IMR-90 (cell line): ENCODE results near the gene LRRC8E. TPM values are rescaled to one million over a fixed set of nuclear protein-coding genes. Genes with fewer than 3 reads are reported as not detected.
A peak's percentile ranks its signal among the peaks of the same experiment; 100 is the strongest.

Experiments used
- ATAC-seq: fragments of 200-7000 bp; cut with Tn5 transposase; 2 replicates; pipeline ENCODE4 v1.9.1; 2020; ENCODE audit warnings: low read depth, mild to moderate bottlenecking, moderate library complexity
- BruUV-seq: library from RNA; stranded (reverse); fragments of 400-500 nt; replicated peaks from 2 replicates; lab custom pipeline; 2021; lab: Mats Ljungman, UMichigan
- CTCF ChIA-PET: fragments of 300-600 bp; formaldehyde crosslinking; extraction: SDS; loops from one replicate; lab custom pipeline; 2021; ENCODE audit warnings: antibody characterized with exemption; lab: Yijun Ruan, JAX
- POLR2A ChIA-PET: fragments of 300-600 bp; sonication (Branson Sonifier 250); formaldehyde crosslinking; loops from one replicate; lab custom pipeline; 2022; ENCODE audit warnings: antibody characterized with exemption; ENCODE audit not compliant: unreplicated experiment; lab: Charles Lee
- DNase-seq: peaks from one replicate; pipeline ENCODE4 v3.0.0; 2013
- H2AFZ ChIP-seq: replicated peaks from 2 replicates; pipeline ENCODE3; 2013; ENCODE audit warnings: low read length, mild to moderate bottlenecking; ENCODE audit not compliant: poor library complexity
- H2AK5ac ChIP-seq: 2 replicates; pipeline ENCODE4 v1.6.1; 2013; ENCODE audit warnings: low read depth, low read length, inconsistent platforms
- H2AK9ac ChIP-seq: replicated peaks from 2 replicates; pipeline ENCODE3; 2013; ENCODE audit warnings: mild to moderate bottlenecking, low read depth, low read length, moderate library complexity; ENCODE audit not compliant: poor library complexity
- H2BK120ac ChIP-seq: 2 replicates; pipeline ENCODE4 v1.6.1; 2013; ENCODE audit warnings: low read depth, low read length, inconsistent platforms
- H2BK15ac ChIP-seq: 3 replicates; pipeline ENCODE4 v1.6.1; 2013; ENCODE audit warnings: low read depth, low read length, inconsistent platforms
- H2BK20ac ChIP-seq: 2 replicates; pipeline ENCODE4 v1.6.1; 2013; ENCODE audit warnings: low read depth, mild to moderate bottlenecking, inconsistent platforms, low read length, moderate library complexity
- H2BK5ac ChIP-seq: 2 replicates; pipeline ENCODE4 v1.6.1; 2013; ENCODE audit warnings: mild to moderate bottlenecking, low read depth, low read length, inconsistent platforms; ENCODE audit not compliant: poor library complexity, severe bottlenecking
- H3K14ac ChIP-seq: replicated peaks from 2 replicates; pipeline ENCODE4 v1.6.1; 2013; ENCODE audit warnings: low read depth, low read length, inconsistent platforms
- H3K18ac ChIP-seq: 2 replicates; pipeline ENCODE4 v1.6.1; 2013; ENCODE audit warnings: low read depth, low read length, control low read depth
- H3K23ac ChIP-seq: 2 replicates; pipeline ENCODE4 v1.6.1; 2013; ENCODE audit warnings: low read depth, low read length, inconsistent platforms
- H3K27ac ChIP-seq: 2 replicates; pipeline ENCODE4 v1.5.1; 2013; ENCODE audit warnings: mild to moderate bottlenecking, control low read depth, low read length; ENCODE audit not compliant: insufficient read depth
- H3K27me3 ChIP-seq: 2 replicates; pipeline ENCODE4 v1.6.1; 2013; ENCODE audit warnings: low read length; ENCODE audit not compliant: control insufficient read depth, insufficient read depth
- H3K36me3 ChIP-seq: 2 replicates; pipeline ENCODE4 v1.6.1; 2013; ENCODE audit warnings: low read length, mixed read lengths; ENCODE audit not compliant: control insufficient read depth, insufficient read depth
- H3K4ac ChIP-seq: 2 replicates; pipeline ENCODE4 v1.6.1; 2013; ENCODE audit warnings: low read depth, low read length, inconsistent platforms
- H3K4me1 ChIP-seq: 2 replicates; pipeline ENCODE4 v1.6.1; 2013; ENCODE audit warnings: low read length, mixed read lengths; ENCODE audit not compliant: control insufficient read depth, insufficient read depth
- H3K4me2 ChIP-seq: 2 replicates; pipeline ENCODE4 v1.6.1; 2013; ENCODE audit warnings: low read depth, mild to moderate bottlenecking, control low read depth, low read length, moderate library complexity
- H3K4me3 ChIP-seq: 2 replicates; pipeline ENCODE4 v1.5.1; 2013; ENCODE audit warnings: low read depth, mild to moderate bottlenecking, control low read depth, low read length, moderate library complexity; ENCODE audit not compliant: insufficient read depth
- H3K56ac ChIP-seq: 2 replicates; pipeline ENCODE4 v1.6.1; 2013; ENCODE audit warnings: low read length, inconsistent platforms; ENCODE audit not compliant: insufficient read depth; ENCODE audit errors: extremely low read depth
- H3K79me1 ChIP-seq, 2 experiments: 2 replicates each; pipeline ENCODE4 v1.6.1; 2013; ENCODE audit warnings: low read length in 2 of 2, inconsistent platforms in 1 of 2, low read depth in 1 of 2
- H3K9ac ChIP-seq: 2 replicates; pipeline ENCODE4 v1.6.1; 2013; ENCODE audit warnings: low read depth, low read length, control low read depth
- H3K9me1 ChIP-seq: 2 replicates; pipeline ENCODE4 v1.6.1; 2013; ENCODE audit warnings: low read length, inconsistent platforms; ENCODE audit not compliant: insufficient read depth
- H3K9me3 ChIP-seq: 2 replicates; pipeline ENCODE4 v1.6.1; 2013; ENCODE audit warnings: low read length; ENCODE audit not compliant: control insufficient read depth, insufficient read depth
- H4K20me1 ChIP-seq: 2 replicates; pipeline ENCODE4 v1.6.1; 2013; ENCODE audit warnings: low read length, inconsistent platforms; ENCODE audit not compliant: insufficient read depth
- H4K5ac ChIP-seq: 2 replicates; pipeline ENCODE4 v1.6.1; 2013; ENCODE audit warnings: mild to moderate bottlenecking, low read depth, low read length, control low read depth
- H4K8ac ChIP-seq, 2 experiments: 2 replicates each; pipeline ENCODE4 v1.6.1; 2013; ENCODE audit warnings: low read depth in 2 of 2, low read length in 2 of 2, control low read depth in 1 of 2, inconsistent platforms in 1 of 2
- H4K91ac ChIP-seq: 2 replicates; pipeline ENCODE4 v1.6.1; 2013; ENCODE audit warnings: low read depth, low read length, inconsistent platforms; ENCODE audit not compliant: insufficient read depth
- BHLHE40 ChIP-seq: fragments of 150-350 bp; IDR thresholded peaks from 2 replicates; pipeline ENCODE4 v1.6.1; 2016; ENCODE audit warnings: mild to moderate bottlenecking, low read depth, low read length
- CEBPB ChIP-seq: IDR thresholded peaks from 2 replicates; pipeline ENCODE4 v1.6.1; 2012; ENCODE audit warnings: low read depth, low read length, improper control_type of control experiment
- CHD1 ChIP-seq: IDR thresholded peaks from 2 replicates; pipeline ENCODE4 v1.6.1; 2012; ENCODE audit warnings: low read depth, low read length, improper control_type of control experiment
- CTCF ChIP-seq: conservative IDR thresholded peaks from 2 replicates; pipeline ENCODE4 v1.5.1; 2012; ENCODE audit warnings: mild to moderate bottlenecking, low read depth, low read length, improper control_type of control experiment
- ELK1 ChIP-seq: fragments of 150-350 bp; IDR thresholded peaks from 2 replicates; pipeline ENCODE4 v1.6.1; 2016; ENCODE audit warnings: low read depth, mild to moderate bottlenecking, low read length, moderate library complexity, borderline replicate concordance
- FOS ChIP-seq: fragments of 150-350 bp; IDR thresholded peaks from 2 replicates; pipeline ENCODE4 v1.6.1; 2016; ENCODE audit warnings: low read depth, low read length
- MAFK ChIP-seq: IDR thresholded peaks from 2 replicates; pipeline ENCODE4 v1.6.1; 2012; ENCODE audit warnings: low read depth, low read length, improper control_type of control experiment
- MAZ ChIP-seq: IDR thresholded peaks from 2 replicates; pipeline ENCODE4 v1.6.1; 2012; ENCODE audit warnings: low read depth, mild to moderate bottlenecking, low read length, improper control_type of control experiment, moderate library complexity, borderline replicate concordance
- MXI1 ChIP-seq: IDR thresholded peaks from 2 replicates; pipeline ENCODE4 v1.6.1; 2012; ENCODE audit warnings: low read depth, mild to moderate bottlenecking, low read length, moderate library complexity, borderline replicate concordance
- NFE2L2 ChIP-seq: fragments of 150-350 bp; IDR thresholded peaks from 2 replicates; pipeline ENCODE4 v1.6.1; 2016; ENCODE audit warnings: low read depth, mild to moderate bottlenecking, low read length
- POLR2A ChIP-seq: IDR thresholded peaks from 2 replicates; pipeline ENCODE4 v1.6.1; 2012; ENCODE audit warnings: mild to moderate bottlenecking, low read depth, low read length
- RAD21 ChIP-seq: IDR thresholded peaks from 2 replicates; pipeline ENCODE4 v1.6.1; 2012; ENCODE audit warnings: low read length, improper control_type of control experiment
- RCOR1 ChIP-seq: IDR thresholded peaks from 2 replicates; pipeline ENCODE4 v1.6.1; 2012; ENCODE audit warnings: mild to moderate bottlenecking, low read length, improper control_type of control experiment; ENCODE audit not compliant: insufficient replicate concordance
- RFX5 ChIP-seq: IDR thresholded peaks from 2 replicates; pipeline ENCODE4 v1.8.0; 2012; ENCODE audit warnings: low read depth, mild to moderate bottlenecking, low read length, moderate library complexity
- SMC3 ChIP-seq: fragments of 150-350 bp; IDR thresholded peaks from 2 replicates; pipeline ENCODE4 v1.6.1; 2016; ENCODE audit warnings: low read depth, mild to moderate bottlenecking, antibody characterized with exemption, low read length, moderate library complexity
- USF2 ChIP-seq: fragments of 150-350 bp; IDR thresholded peaks from 2 replicates; pipeline ENCODE4 v1.6.1; 2017; ENCODE audit warnings: mild to moderate bottlenecking, antibody characterized with exemption, low read length, low read depth
- WGBS, 2 experiments: methylation state at CpG; one replicate each; pipeline versions ENCODE4 v1.1.5 to v1.1.7; 2013; ENCODE audit warnings: missing lambda C conversion rate in 2 of 2; ENCODE audit not compliant: insufficient read length in 1 of 2; ENCODE audit errors: extremely low coverage in 2 of 2; 5-methylcytosine and 5-hydroxymethylcytosine counted together
- dilution Hi-C: fragments of 300-500 bp; cut with HindIII; formaldehyde crosslinking; loops from one replicate; pipeline ENCODE4 v1.14.3; 2018; ENCODE audit warnings: low sequenced_read_pairs; ENCODE audit not compliant: unreplicated experiment
- in situ Hi-C: fragments of 300-500 bp; cut with MboI; formaldehyde crosslinking; loops from 3 replicates; pipeline ENCODE4 v1.14.3; 2019; ENCODE audit warnings: low sequenced_read_pairs, inconsistent platforms, mixed read lengths
- intact Hi-C: fragments of 100-400 bp; cut with micrococcal nuclease; formaldehyde crosslinking; loops from 2 replicates; pipeline ENCODE4 v1.10.0; 2022
- polyA plus RNA-seq, 3 experiments: library from polyadenylated mRNA; depleted of rRNA; stranded (reverse); fragments of >200 nt; gene quantifications; 2 replicates each; pipeline ENCODE4 v1.2.3, GENCODE V29; 2012; ENCODE audit warnings: low replicate concordance in 1 of 3
- total RNA-seq: library from RNA; depleted of rRNA; stranded (reverse); fragments of >200 nt; gene quantifications from 2 replicates; pipeline ENCODE4 v1.2.3, GENCODE V29; 2012

LRRC8E gene
- total and polyA plus RNA-seq, 2 of the 4 experiments (the other 2 are of a cell fraction) = 6.4 to 7.2 TPM

- no peak for DNase-seq
- Histone ChIP-seq H2AFZ (no peak overlapping the region), H3K9me1 (peaks cover 26% of the 10 kb centered on the region), H3K4ac (no peak overlapping the region), H3K9me3 (no peaks in the 10 kb centered on the region; the same call in 1 of the 2 replicates), H3K4me3 (no peak overlapping the region), H3K4me2 (no peak overlapping the region), H2BK15ac (no peak overlapping the region), H3K23ac (no peak overlapping the region), H2BK20ac (no peak overlapping the region), H3K4me1 (no peaks in the 10 kb centered on the region), H3K36me3 (no peaks in the 10 kb centered on the region), H2AK9ac (peak overlapping the region; percentile 44), H2BK5ac (peak overlapping the region; percentile 72), H3K27ac (no peak overlapping the region), H3K14ac (no peak overlapping the region), H4K8ac (no peak overlapping the region), H2BK120ac (no peak overlapping the region), H3K79me1 (peaks cover 23 to 40% of the 10 kb centered on the region in 2 experiments), H2AK5ac (no peak overlapping the region), H4K20me1 (peaks cover 29% of the 10 kb centered on the region), H4K91ac (no peak overlapping the region), H3K9ac (no peak overlapping the region), H3K56ac (no peak overlapping the region), H3K18ac (no peak overlapping the region), H3K27me3 (no peaks in the 10 kb centered on the region), H4K5ac (no peak overlapping the region)
- CTCF ChIA-PET = no interaction called here
- intact Hi-C loops (no loop called here), dilution Hi-C loops (no loop called here), in situ Hi-C loops (no loop called here)
- 86% methylated on average over 3 of the region's 6 CpGs; no CpG with 5 or more reads in 1 of the 2 experiments for WGBS, 2 experiments
- POLR2A ChIA-PET = no interaction called here
- no peak for ATAC-seq
- no TSS peak for BruUV-seq
- TF ChIP-seq CTCF (no peak), POLR2A (no peak), MXI1 (no peak), MAFK (no peak), CHD1 (no peak), NFE2L2 (no peak), CEBPB (no peak), BHLHE40 (no peak), FOS (no peak), USF2 (no peak), RFX5 (no peak), RCOR1 (no peak), RAD21 (no peak), SMC3 (no peak), MAZ (no peak), ELK1 (no peak)
Measured at GRCh38 chr19:7843521-7843920, 44.8 kb upstream of the LRRC8E start.
